Ectodermal cell (in vitro differentiated cells): Measurements from ENCODE around the gene ANKS1B.
"Not testable (repeated sequence)": the region's sequence is repeated elsewhere in the genome, so short reads cannot be mapped to it uniquely, and the experiment has no call there.

ENCODE experiments used
- H3K27ac ChIP-seq: 2 replicates; pipeline ENCODE4 v1.7.0; 2013; ENCODE audit warnings: mild to moderate bottlenecking, low read depth, low read length; ENCODE audit not compliant: insufficient read depth, poor library complexity, severe bottlenecking
- H3K27me3 ChIP-seq: 2 replicates; pipeline ENCODE4 v1.7.0; 2013; ENCODE audit warnings: mild to moderate bottlenecking, low read length; ENCODE audit not compliant: insufficient read depth, control insufficient read depth, poor library complexity, severe bottlenecking
- H3K36me3 ChIP-seq: one replicate; pipeline ENCODE4 v1.7.0; 2013; ENCODE audit warnings: low read length; ENCODE audit not compliant: control insufficient read depth, insufficient read depth
- H3K4me1 ChIP-seq: one replicate; pipeline ENCODE4 v1.7.0; 2013; ENCODE audit warnings: low read length; ENCODE audit not compliant: control insufficient read depth, insufficient read depth
- H3K4me3 ChIP-seq: 2 replicates; pipeline ENCODE4 v1.7.0; 2013; ENCODE audit warnings: low read depth, low read length, control low read depth; ENCODE audit not compliant: insufficient read depth
- H3K9me3 ChIP-seq: 2 replicates; pipeline ENCODE4 v1.7.0; 2013; ENCODE audit warnings: mild to moderate bottlenecking, low read length, moderate library complexity; ENCODE audit not compliant: control insufficient read depth
- whole genome bisulfite sequencing, 2 experiments: methylation state at CpG; one replicate each; pipeline ENCODE4 v1.1.7; 2013; ENCODE audit warnings: missing lambda C conversion rate in 2 of 2; 5-methylcytosine and 5-hydroxymethylcytosine counted together

ANKS1B gene

DNA sequence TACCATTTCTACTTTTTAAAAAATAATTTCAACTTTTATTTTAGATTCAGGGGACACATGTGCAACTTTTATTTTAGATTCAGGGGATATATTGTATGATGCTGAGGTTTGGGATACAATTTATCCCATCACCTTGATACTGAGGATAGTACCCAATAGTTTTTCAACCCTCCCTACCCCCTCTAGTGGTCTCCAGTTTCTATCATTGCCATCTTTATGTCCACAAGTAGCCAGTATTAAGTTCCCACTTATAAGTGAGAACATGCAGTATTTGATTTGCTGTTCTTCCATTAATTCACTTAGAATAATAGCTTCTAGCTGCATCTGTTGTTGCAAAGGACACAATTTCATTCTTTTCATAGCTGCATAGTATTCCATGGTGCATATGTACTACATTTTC is 162.5 kb downstream of the ANKS1B start:
- H3K36me3 ChIP-seq = no peaks in the 10 kb centered on the region

GRCh38 chr12:99810718-99811593 is 173.8 kb downstream of the ANKS1B start:
- H3K9me3 ChIP-seq = no peaks in the 10 kb centered on the region
- no peaks in the 10 kb centered on the region for H3K27me3 ChIP-seq
- H3K27ac ChIP-seq = no peak overlapping the region
- 92 to 100% methylated on average over 1 to 2 of the region's 2 CpGs for WGBS, 2 experiments
- no peak overlapping the region for H3K4me3 ChIP-seq
- no peaks in the 10 kb centered on the region for H3K36me3 ChIP-seq
- H3K4me1 ChIP-seq = no peaks in the 10 kb centered on the region

More for the DNA sequence above, 162.5 kb downstream of the ANKS1B start:
- H3K27me3 ChIP-seq = no peaks in the 10 kb centered on the region
- no peaks in the 10 kb centered on the region for H3K9me3 ChIP-seq
- no peaks in the 10 kb centered on the region for H3K4me1 ChIP-seq
- H3K27ac ChIP-seq = no peak overlapping the region
- no peak overlapping the region for H3K4me3 ChIP-seq

- Histone ChIP-seq H3K36me3 (no peaks in the 10 kb centered on the region), H3K4me3 (no peak overlapping the region), H3K9me3 (no peaks in the 10 kb centered on the region), H3K4me1 (no peaks in the 10 kb centered on the region), H3K27ac (no peak overlapping the region), H3K27me3 (no peaks in the 10 kb centered on the region)
- WGBS, 2 experiments = 87 to 95% methylated on average over 4 to 6 of the region's 8 CpGs
These were observed 174.8 kb downstream of the ANKS1B start for GRCh38 chr12:99809909-99810308.

- WGBS, 2 experiments = 96% methylated on average over 9 of the region's 9 CpGs
- no peaks in the 10 kb centered on the region for H3K4me1 ChIP-seq
- no peak overlapping the region for H3K4me3 ChIP-seq
- no peaks in the 10 kb centered on the region for H3K36me3 ChIP-seq
- no peaks in the 10 kb centered on the region for H3K9me3 ChIP-seq
- no peaks in the 10 kb centered on the region for H3K27me3 ChIP-seq
- no peak overlapping the region for H3K27ac ChIP-seq
These were observed 178.4 kb downstream of the ANKS1B start for GRCh38 chr12:99806304-99806703.

- no peaks in the 10 kb centered on the region for H3K36me3 ChIP-seq
- no peak overlapping the region for H3K27ac ChIP-seq
- H3K27me3 ChIP-seq = no peaks in the 10 kb centered on the region
- no peaks in the 10 kb centered on the region for H3K9me3 ChIP-seq
- H3K4me3 ChIP-seq = no peak overlapping the region
- no peaks in the 10 kb centered on the region for H3K4me1 ChIP-seq
These were observed 180.0 kb downstream of the ANKS1B start for GRCh38 chr12:99804715-99805114.

- Histone ChIP-seq H3K4me3 (no peak overlapping the region), H3K36me3 (no peaks in the 10 kb centered on the region)
- 94 to 97% methylated on average over 2 of the region's 2 CpGs for WGBS, 2 experiments
These were observed 184.1 kb downstream of the ANKS1B start for GRCh38 chr12:99800605-99801004.

DNA sequence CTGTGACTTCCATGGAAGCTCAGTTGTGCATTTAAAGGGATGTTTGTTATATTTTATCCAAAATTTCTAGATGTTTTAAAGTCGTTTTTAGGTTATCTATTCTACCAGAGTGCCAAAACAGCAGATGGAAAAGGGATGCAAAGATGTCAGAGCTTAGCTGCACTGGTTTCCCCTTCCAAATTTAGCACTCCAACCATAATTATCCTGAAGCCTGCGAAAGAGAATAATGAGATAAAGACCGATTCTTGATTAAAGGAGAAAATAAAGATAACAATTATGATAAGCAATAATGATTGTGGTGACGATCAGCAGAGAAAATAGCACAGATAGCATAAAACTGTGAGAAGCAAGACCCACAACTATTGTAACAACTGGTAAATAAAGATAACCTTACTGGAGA is 186.8 kb downstream of the ANKS1B start:
- not testable (repeated sequence) for H3K9me3 ChIP-seq, H3K27me3 ChIP-seq, H3K4me1 ChIP-seq, H3K36me3 ChIP-seq, H3K4me3 ChIP-seq, H3K27ac ChIP-seq
- 100% methylated on average over 1 to 3 of the region's 4 CpGs for WGBS, 2 experiments

More at GRCh38 chr12:99800605-99801004, 184.1 kb downstream of the ANKS1B start:
- Histone ChIP-seq H3K4me1 (no peaks in the 10 kb centered on the region), H3K27me3 (no peaks in the 10 kb centered on the region), H3K27ac (no peak overlapping the region), H3K9me3 (no peaks in the 10 kb centered on the region)

- 93 to 94% methylated on average over 3 of the region's 3 CpGs for whole genome bisulfite sequencing, 2 experiments
- no peaks in the 10 kb centered on the region for H3K27me3 ChIP-seq
- H3K27ac ChIP-seq = no peak overlapping the region
- H3K9me3 ChIP-seq = no peaks in the 10 kb centered on the region
- no peaks in the 10 kb centered on the region for H3K36me3 ChIP-seq
- H3K4me3 ChIP-seq = no peak overlapping the region
- H3K4me1 ChIP-seq = no peaks in the 10 kb centered on the region
These were observed 201.3 kb downstream of the ANKS1B start for GRCh38 chr12:99783421-99783820.

GRCh38 chr12:99772274-99772673 is 212.5 kb downstream of the ANKS1B start:
- Histone ChIP-seq H3K4me1 (peaks cover 7% of the 10 kb centered on the region), H3K27me3 (no peaks in the 10 kb centered on the region), H3K9me3 (no peaks in the 10 kb centered on the region), H3K4me3 (no peak overlapping the region), H3K27ac (no peak overlapping the region), H3K36me3 (no peaks in the 10 kb centered on the region)
- WGBS, 2 experiments = 82 to 100% methylated on average over 1 to 3 of the region's 3 CpGs

DNA sequence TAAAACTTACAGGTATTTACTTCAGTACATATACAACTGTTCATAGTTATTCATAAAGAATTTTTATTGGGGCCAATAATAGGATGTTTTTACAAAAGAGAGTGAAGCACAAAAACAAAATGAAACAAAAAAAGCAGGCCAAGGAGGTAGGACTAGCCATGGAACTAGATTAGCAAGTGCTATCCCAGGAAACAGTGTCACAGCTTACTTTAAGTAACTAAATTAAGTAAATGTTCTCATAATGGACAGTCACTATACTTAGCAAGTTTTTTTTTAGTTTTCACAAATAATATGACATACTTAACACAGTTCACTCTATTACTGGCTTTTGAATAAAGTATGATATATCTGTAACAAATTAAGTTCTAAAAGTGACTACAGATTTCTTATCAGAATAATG is 213.1 kb downstream of the ANKS1B start:
- Histone ChIP-seq H3K4me3 (no peak overlapping the region), H3K4me1 (peaks cover 7% of the 10 kb centered on the region), H3K9me3 (no peaks in the 10 kb centered on the region), H3K27me3 (no peaks in the 10 kb centered on the region), H3K36me3 (no peaks in the 10 kb centered on the region), H3K27ac (no peak overlapping the region)
